VCaP (cell line): ENCODE results near the gene METRN.

Experiments used
- H3K27ac ChIP-seq: fragments of 450-650 bp; 2 replicates; pipeline ENCODE4 v1.5.1; 2017
- TF ChIP-seq, protein P1 (sequence below): fragments of 450-650 bp; conservative IDR thresholded peaks from 2 replicates; pipeline ENCODE4 v1.5.1; 2017; ENCODE audit warnings: mild to moderate bottlenecking, moderate library complexity

Gene METRN

GRCh38 chr16:695355-696089 lies 19.4 kb upstream of the METRN start:
- no peak overlapping the region for H3K27ac ChIP-seq
- TF ChIP-seq, protein P1, sequence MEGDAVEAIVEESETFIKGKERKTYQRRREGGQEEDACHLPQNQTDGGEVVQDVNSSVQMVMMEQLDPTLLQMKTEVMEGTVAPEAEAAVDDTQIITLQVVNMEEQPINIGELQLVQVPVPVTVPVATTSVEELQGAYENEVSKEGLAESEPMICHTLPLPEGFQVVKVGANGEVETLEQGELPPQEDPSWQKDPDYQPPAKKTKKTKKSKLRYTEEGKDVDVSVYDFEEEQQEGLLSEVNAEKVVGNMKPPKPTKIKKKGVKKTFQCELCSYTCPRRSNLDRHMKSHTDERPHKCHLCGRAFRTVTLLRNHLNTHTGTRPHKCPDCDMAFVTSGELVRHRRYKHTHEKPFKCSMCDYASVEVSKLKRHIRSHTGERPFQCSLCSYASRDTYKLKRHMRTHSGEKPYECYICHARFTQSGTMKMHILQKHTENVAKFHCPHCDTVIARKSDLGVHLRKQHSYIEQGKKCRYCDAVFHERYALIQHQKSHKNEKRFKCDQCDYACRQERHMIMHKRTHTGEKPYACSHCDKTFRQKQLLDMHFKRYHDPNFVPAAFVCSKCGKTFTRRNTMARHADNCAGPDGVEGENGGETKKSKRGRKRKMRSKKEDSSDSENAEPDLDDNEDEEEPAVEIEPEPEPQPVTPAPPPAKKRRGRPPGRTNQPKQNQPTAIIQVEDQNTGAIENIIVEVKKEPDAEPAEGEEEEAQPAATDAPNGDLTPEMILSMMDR = no peak

DNA sequence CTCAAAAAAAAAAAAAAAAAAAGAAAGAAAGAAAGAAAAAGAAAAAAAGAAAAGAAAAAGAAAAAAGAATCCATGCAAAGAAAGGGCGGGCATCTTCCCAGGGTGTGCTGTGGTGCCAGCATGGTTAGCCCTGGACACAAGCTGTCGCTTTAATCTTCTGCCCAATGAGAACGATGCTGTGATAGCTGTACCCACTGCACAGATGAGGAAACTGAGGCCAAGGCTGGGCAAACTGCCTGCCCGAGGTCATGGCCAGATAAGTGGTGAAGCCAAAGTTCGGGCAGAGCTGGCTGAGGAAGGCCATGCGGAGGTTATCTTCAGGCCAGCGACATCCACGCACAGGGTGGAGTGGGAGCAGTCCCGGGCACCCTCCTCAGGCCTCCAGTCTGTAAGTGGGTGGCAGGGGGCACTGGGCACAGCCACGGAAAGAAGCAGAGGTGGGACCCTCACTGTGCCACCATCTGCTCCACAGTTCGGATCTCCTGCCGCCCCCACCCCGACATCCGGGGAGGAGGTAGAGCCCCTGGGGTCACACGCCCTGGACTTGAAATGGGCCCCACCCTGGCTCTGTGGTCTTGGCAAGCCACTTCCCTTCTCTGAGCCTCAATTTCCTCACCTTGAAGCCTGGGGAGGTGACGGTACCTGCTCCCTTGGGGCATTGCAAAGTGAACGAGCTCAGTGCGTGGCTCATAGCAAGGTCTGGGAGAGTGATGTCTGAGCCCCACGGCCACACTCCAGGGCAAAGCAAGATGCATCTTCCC lies 15.8 kb upstream of the METRN start:
- TF ChIP-seq, protein P1 = no peak
- H3K27ac ChIP-seq = no peak overlapping the region

DNA sequence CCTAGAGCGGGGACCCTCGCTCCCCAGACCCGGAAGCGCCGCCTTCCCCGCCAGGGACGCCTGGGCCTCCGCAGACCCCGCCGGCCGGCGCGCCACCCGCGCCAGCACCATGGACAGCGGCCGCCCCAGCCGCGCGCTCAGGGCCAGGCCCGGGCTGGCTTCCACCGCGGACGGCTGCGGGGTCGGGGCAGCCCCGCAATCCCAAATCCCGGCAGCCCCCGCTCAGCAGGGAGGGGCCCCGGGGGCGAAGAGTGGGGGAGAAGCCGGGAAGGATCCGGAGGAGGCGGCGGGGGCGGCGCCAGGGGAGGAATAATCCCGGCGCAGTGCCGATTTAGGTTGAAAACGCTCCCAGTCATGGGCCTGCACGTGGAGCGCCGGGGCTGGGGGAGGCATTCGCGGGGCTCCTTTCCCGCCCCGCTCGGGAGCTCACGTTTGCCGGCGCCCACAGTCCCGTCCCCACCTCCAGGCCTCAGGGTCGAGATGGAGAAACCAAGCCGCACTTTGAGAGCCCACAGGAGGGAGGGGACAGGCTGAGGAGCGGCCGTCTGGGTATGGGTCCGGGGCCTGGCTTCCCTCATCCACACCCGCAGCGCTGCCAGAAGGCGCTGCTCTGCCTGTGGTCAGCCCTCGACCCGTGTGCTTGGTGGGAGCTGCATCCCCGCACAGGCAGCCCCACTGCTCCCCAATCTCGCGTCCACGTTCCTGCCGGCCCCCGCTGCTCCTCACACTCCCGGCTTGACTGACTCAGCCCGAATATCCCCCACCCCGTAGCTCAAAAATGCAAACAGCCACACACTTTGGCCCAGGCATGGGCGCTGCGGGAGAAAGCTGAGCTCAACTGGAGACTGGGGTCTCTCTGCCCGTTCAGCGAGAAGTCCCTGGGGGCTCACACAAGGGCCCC lies 14.0 kb upstream of the METRN start:
- H3K27ac ChIP-seq = no peak overlapping the region
- TF ChIP-seq, protein P1 = no peak

GRCh38 chr16:702341-702740 lies 12.6 kb upstream of the METRN start:
- H3K27ac ChIP-seq = no peak overlapping the region
- TF ChIP-seq, protein P1 = no peak

DNA sequence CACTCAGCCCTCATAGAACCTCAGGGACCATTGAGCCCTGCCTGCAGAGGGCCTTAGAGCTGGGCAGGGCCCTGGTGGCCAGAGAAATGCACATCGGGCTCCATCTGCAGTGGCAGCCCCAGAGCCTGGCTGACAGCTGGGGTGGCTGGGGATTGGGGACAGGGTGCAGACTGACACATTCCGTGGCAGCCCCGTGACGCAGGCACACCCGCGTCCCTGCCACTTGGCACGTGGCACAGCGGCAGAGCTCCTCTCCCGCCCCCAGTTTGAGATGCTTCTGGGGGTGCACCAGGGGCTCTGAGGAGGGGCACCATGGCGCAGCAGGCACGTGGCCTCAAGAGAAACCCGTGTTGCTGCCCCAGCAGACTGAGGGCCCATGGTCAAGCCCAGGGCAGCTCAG lies 11.5 kb upstream of the METRN start:
- TF ChIP-seq, protein P1 = no peak
- peak overlapping the region; percentile 87; the same call in 1 of the 2 replicates for H3K27ac ChIP-seq

GRCh38 chr16:704047-704446 lies 10.9 kb upstream of the METRN start:
- TF ChIP-seq, protein P1 = no peak
- peak overlapping the region; percentile 87 for H3K27ac ChIP-seq
